Sigmoid colon (tissue), 7 donors: ENCODE measurements around the gene MOB3C. TPM values are rescaled to one million over a fixed set of nuclear protein-coding genes. Genes with fewer than 3 reads are reported as not detected.

ENCODE experiments used
- DNase-seq: peaks from one replicate; pipeline ENCODE4 v3.0.0-alpha.2; 2019
- H3K27ac ChIP-seq, 4 donors: fragments of 200-600 bp; sonication (generic); one replicate each; pipeline ENCODE4 v1.5.1; 2016 to 2019; ENCODE audit warnings: mild to moderate bottlenecking in 1 of 4
- H3K27me3 ChIP-seq, 3 donors: fragments of 200-600 bp; sonication (generic); one replicate each; pipeline ENCODE4 v1.5.1; 2019; ENCODE audit warnings: mild to moderate bottlenecking in 1 of 3
- H3K36me3 ChIP-seq, 4 donors: fragments of 200-600 bp; sonication (generic); one replicate each; pipeline ENCODE4 v1.5.1; 2016 to 2019
- H3K4me1 ChIP-seq, 4 donors: fragments of 200-600 bp; sonication (generic); one replicate each; pipeline ENCODE4 v1.5.1; 2017 to 2019
- H3K4me3 ChIP-seq, 4 donors: fragments of 200-600 bp; sonication (generic); one replicate each; pipeline ENCODE4 v1.5.1; 2017 to 2019; ENCODE audit warnings: mild to moderate bottlenecking in 2 of 4, moderate library complexity in 1 of 4
- H3K9me3 ChIP-seq, 4 donors: fragments of 200-600 bp in 3 of 4; sonication (generic) in 3 of 4; one replicate each; pipeline versions ENCODE4 v1.5.1 to v1.6.1; 2013 to 2019
- EP300 ChIP-seq, 4 donors: sonication (generic); formaldehyde crosslinking; IDR thresholded peaks; one replicate each; pipeline ENCODE4 v1.6.1; 2017; ENCODE audit warnings: antibody characterized with exemption in 4 of 4
- POLR2A ChIP-seq, 2 donors: fragments of 450-650 bp; IDR thresholded peaks; one replicate each; pipeline ENCODE4 v1.6.1; 2016; ENCODE audit warnings: antibody characterized with exemption in 2 of 2, mild to moderate bottlenecking in 2 of 2, moderate library complexity in 2 of 2
- POLR2AphosphoS5 ChIP-seq, 4 donors: sonication (generic); formaldehyde crosslinking; IDR thresholded peaks; one replicate each; pipeline ENCODE4 v1.6.1; 2017; ENCODE audit warnings: antibody characterized with exemption in 4 of 4
- WGBS, 2 donors: extraction: QIAGEN DNeasy Blood & Tissue Kit; methylation state at CpG; one replicate each; pipeline ENCODE4 v1.1.7; 2013; 5-methylcytosine and 5-hydroxymethylcytosine counted together
- intact Hi-C: fragments of 100-400 bp; cut with DNase I; formaldehyde crosslinking; loops from one replicate; pipeline ENCODE4 v1.15.1; 2023
- polyA plus RNA-seq, 3 donors: library from polyadenylated mRNA; stranded (reverse); fragments of 200-250 nt; gene quantifications; one replicate each; pipeline ENCODE4 v1.2.3, GENCODE V29; 2013
- total RNA-seq, 4 donors: library from RNA; depleted of rRNA; stranded (reverse); fragments of >200 nt; gene quantifications; one replicate each; pipeline ENCODE4 v1.1.0, GENCODE V29; 2016
- TF ChIP-seq, protein P1 (sequence below), 4 experiments: fragments of 450-650 bp in 3 of 4; fragments of 200-600 bp in 1 of 4; IDR thresholded peaks; one replicate each; pipeline ENCODE4 v1.5.1; 2016 to 2019; ENCODE audit warnings: antibody characterized with exemption in 4 of 4, mild to moderate bottlenecking in 3 of 4, moderate library complexity in 2 of 4
- donor health status: healthy with polysubstance abuse.
- donor health status: Bipolar disorder and iron deficiency.
- donor health status: healthy.

Gene MOB3C
- total and polyA plus RNA-seq, 7 donors = 7.8 to 25.7 (median 13.8) TPM

DNA sequence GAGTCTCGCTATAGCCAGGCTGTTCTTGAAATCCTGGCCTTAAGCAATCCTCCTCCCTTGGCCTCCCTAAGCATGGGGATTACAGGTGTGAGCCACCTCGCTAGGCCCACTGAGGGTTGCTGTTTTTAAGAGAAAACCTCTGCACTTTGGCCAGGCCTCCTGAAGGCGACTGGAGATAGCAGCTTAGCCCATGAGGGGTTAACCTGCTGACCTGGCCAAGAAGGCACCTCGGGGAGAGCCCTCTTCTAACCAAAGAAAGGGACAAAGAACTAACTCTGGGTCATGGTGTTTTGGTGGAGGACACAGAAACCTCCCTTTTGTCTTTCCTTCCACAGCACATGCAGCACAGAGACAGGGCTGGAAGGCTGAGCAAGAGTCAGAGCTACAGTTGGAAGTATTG lies 47.5 kb downstream of the MOB3C start:
- Histone ChIP-seq H3K4me1 (peaks cover 0 to 19% (median 13%) of the 10 kb centered on the region in 4 donors), H3K9me3 (no peaks in the 10 kb centered on the region), H3K27ac (peak overlapping the region in 3 of 4 donors; percentile 24 to 60 (median 33)), H3K36me3 (peaks cover 6 to 53% (median 19%) of the 10 kb centered on the region in 4 donors), H3K4me3 (no peak overlapping the region), H3K27me3 (no peaks in the 10 kb centered on the region)
- TF ChIP-seq, protein P1, sequence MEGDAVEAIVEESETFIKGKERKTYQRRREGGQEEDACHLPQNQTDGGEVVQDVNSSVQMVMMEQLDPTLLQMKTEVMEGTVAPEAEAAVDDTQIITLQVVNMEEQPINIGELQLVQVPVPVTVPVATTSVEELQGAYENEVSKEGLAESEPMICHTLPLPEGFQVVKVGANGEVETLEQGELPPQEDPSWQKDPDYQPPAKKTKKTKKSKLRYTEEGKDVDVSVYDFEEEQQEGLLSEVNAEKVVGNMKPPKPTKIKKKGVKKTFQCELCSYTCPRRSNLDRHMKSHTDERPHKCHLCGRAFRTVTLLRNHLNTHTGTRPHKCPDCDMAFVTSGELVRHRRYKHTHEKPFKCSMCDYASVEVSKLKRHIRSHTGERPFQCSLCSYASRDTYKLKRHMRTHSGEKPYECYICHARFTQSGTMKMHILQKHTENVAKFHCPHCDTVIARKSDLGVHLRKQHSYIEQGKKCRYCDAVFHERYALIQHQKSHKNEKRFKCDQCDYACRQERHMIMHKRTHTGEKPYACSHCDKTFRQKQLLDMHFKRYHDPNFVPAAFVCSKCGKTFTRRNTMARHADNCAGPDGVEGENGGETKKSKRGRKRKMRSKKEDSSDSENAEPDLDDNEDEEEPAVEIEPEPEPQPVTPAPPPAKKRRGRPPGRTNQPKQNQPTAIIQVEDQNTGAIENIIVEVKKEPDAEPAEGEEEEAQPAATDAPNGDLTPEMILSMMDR (IDR thresholded peaks at IDR 0.05) = no peak
- TF ChIP-seq POLR2A (IDR thresholded peaks at IDR 0.05) (no peak), EP300 (IDR thresholded peaks at IDR 0.05) (no peak), POLR2AphosphoS5 (IDR thresholded peaks at IDR 0.05) (no peak)
- 82 to 89% methylated on average over 4 of the region's 4 CpGs for WGBS, 2 donors
- DNase-seq = no peak
- intact Hi-C loops = no loop called here

DNA sequence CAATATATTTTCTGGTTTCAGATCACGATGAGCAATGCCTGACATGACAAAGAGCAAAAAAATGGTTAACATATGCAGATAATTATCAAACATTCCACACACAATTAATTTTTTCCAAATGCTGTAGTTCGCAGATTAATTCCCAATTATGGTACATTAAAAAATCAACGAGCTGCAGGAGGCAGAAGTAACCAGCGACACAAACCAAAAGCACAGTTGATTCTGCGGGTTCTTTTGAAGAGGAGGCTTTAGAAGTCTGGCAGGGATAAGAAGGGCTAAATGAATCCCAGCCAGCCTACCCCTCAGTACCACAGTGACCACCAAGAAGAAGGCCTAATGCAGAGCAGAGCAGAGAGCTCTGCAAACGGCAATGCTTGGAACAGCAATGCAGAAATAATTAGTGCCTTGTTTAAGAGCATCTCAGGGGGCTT lies 48.1 kb downstream of the MOB3C start:
- no peaks in the 10 kb centered on the region for H3K27me3 ChIP-seq
- peaks cover 0 to 19% (median 13%) of the 10 kb centered on the region in 4 donors for H3K4me1 ChIP-seq
- no peaks in the 10 kb centered on the region for H3K9me3 ChIP-seq
- WGBS, 2 donors = 94 to 97% methylated on average over 6 of the region's 6 CpGs
- H3K27ac ChIP-seq = no peak overlapping the region
- TF ChIP-seq, protein P1 (IDR thresholded peaks at IDR 0.05) = no peak
- TF ChIP-seq POLR2AphosphoS5 (IDR thresholded peaks at IDR 0.05) (no peak), POLR2A (IDR thresholded peaks at IDR 0.05) (no peak), EP300 (IDR thresholded peaks at IDR 0.05) (no peak)
- intact Hi-C loops = no loop called here
- DNase-seq = no peak
- H3K36me3 ChIP-seq = peaks cover 6 to 53% (median 19%) of the 10 kb centered on the region in 4 donors
- no peak overlapping the region for H3K4me3 ChIP-seq

DNA sequence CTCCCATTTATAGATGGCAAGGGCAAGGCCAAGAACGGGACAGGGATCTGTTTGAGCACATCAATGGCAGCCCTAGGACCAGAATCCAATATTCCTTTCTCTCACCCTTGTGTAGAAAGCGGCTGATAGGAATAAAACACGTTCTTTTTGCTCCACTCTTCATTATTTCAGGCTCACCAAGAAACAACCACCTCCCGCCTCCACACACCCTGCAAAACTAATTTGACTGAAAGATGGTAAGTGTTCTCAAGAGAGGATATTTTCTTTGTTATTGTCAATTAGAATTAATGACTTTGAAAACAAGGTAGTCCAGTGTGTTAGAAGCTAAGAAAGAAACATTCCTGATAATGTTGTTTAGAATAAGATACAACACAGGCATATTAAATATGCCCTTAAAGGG lies 53.3 kb downstream of the MOB3C start:
- DNase-seq = no peak
- WGBS, 2 donors = 89 to 94% methylated on average over 4 of the region's 4 CpGs
- no peaks in the 10 kb centered on the region for H3K4me1 ChIP-seq
- no peak for TF ChIP-seq POLR2AphosphoS5 (IDR thresholded peaks at IDR 0.05)
- TF ChIP-seq EP300 (IDR thresholded peaks at IDR 0.05) = no peak
- TF ChIP-seq, protein P1 (IDR thresholded peaks at IDR 0.05) = no peak
- TF ChIP-seq POLR2A (IDR thresholded peaks at IDR 0.05) = no peak
- H3K36me3 ChIP-seq = peaks cover 12 to 95% (median 40%) of the 10 kb centered on the region in 4 donors
- no peak overlapping the region for H3K27ac ChIP-seq
- intact Hi-C loops = no loop called here
- no peaks in the 10 kb centered on the region for H3K9me3 ChIP-seq
- no peaks in the 10 kb centered on the region for H3K27me3 ChIP-seq
- H3K4me3 ChIP-seq = no peak overlapping the region

GRCh38 chr1:46562498-46562897 lies 54.1 kb downstream of the MOB3C start:
- Histone ChIP-seq H3K4me1 (no peaks in the 10 kb centered on the region), H3K4me3 (no peak overlapping the region), H3K27ac (no peak overlapping the region), H3K27me3 (no peaks in the 10 kb centered on the region), H3K36me3 (peaks cover 6 to 95% (median 37%) of the 10 kb centered on the region in 4 donors), H3K9me3 (no peaks in the 10 kb centered on the region)
- 91 to 95% methylated on average over 15 of the region's 15 CpGs for WGBS, 2 donors
- intact Hi-C loops = no loop called here
- no peak for DNase-seq
- no peak for TF ChIP-seq POLR2A (IDR thresholded peaks at IDR 0.05)
- TF ChIP-seq, protein P1 (IDR thresholded peaks at IDR 0.05) = no peak
- no peak for TF ChIP-seq EP300 (IDR thresholded peaks at IDR 0.05)
- no peak for TF ChIP-seq POLR2AphosphoS5 (IDR thresholded peaks at IDR 0.05)

- H3K27ac ChIP-seq = no peak overlapping the region
- 95 to 96% methylated on average over 8 of the region's 8 CpGs for WGBS, 2 donors
- TF ChIP-seq, protein P1 (IDR thresholded peaks at IDR 0.05) = no peak
- no peak for TF ChIP-seq POLR2A (IDR thresholded peaks at IDR 0.05)
- TF ChIP-seq POLR2AphosphoS5 (IDR thresholded peaks at IDR 0.05) = no peak
- no peak for TF ChIP-seq EP300 (IDR thresholded peaks at IDR 0.05)
- H3K9me3 ChIP-seq = no peaks in the 10 kb centered on the region
- no peaks in the 10 kb centered on the region for H3K27me3 ChIP-seq
- no peak for DNase-seq
- intact Hi-C loops = no loop called here
- no peak overlapping the region for H3K4me3 ChIP-seq
- H3K4me1 ChIP-seq = no peaks in the 10 kb centered on the region
- peaks cover 6 to 62% (median 25%) of the 10 kb centered on the region in 4 donors for H3K36me3 ChIP-seq
Measured at GRCh38 chr1:46558966-46559365, 57.6 kb downstream of the MOB3C start.
